HepG2 (cell line): Measurements from ENCODE around the gene CENPB. TPM values are rescaled to one million over a fixed set of nuclear protein-coding genes. Genes with fewer than 3 reads are reported as not detected.

Source experiments
- ATAC-seq: fragments of 200-7000 bp; cut with Tn5 transposase; 3 replicates; pipeline ENCODE4 v1.9.1; 2020; ENCODE audit warnings: mild to moderate bottlenecking, moderate library complexity
- BruUV-seq: library from RNA; stranded (reverse); fragments of 400-500 nt; replicated peaks from 2 replicates; lab custom pipeline; 2021; lab: Mats Ljungman, UMichigan
- CTCF ChIA-PET: fragments of 300-600 bp; formaldehyde crosslinking; extraction: SDS; loops from one replicate; lab custom pipeline; 2021; ENCODE audit warnings: low total read pairs, inconsistent platforms, low intra/inter-chr PET ratio; lab: Yijun Ruan, JAX
- POLR2A ChIA-PET: fragments of 350-600 bp; sonication (Branson Sonifier 250); formaldehyde crosslinking; loops from one replicate; lab custom pipeline; 2020; ENCODE audit warnings: antibody characterized with exemption, inconsistent platforms; lab: Yijun Ruan, JAX
- DNase-seq: peaks from one replicate; pipeline ENCODE4 v3.0.0-alpha.2; 2015; ENCODE audit warnings: low spot score
- FAIRE-seq: peaks from 3 replicates; lab custom pipeline; 2011; peaks lifted over from hg19 to GRCh38; lab: Jason Lieb, UNC
- H2AFZ ChIP-seq: one replicate; pipeline ENCODE4 v1.6.1; 2011; ENCODE audit warnings: low read length, inconsistent platforms
- H3K27ac ChIP-seq: fragments of 300-600 bp; 3 replicates; pipeline ENCODE4 v1.8.0; 2011; ENCODE audit warnings: mixed run types, mild to moderate bottlenecking, mixed read lengths, low read length, inconsistent platforms; ENCODE audit not compliant: insufficient read depth; ENCODE audit errors: extremely low read length
- H3K27me3 ChIP-seq, 2 experiments: fragments of 200-600 bp in 1 of 2; 2 replicates in 1 of 2; 3 replicates in 1 of 2; pipeline versions ENCODE4 v1.6.0 to v1.8.0; 2011; ENCODE audit warnings: low read length in 2 of 2, mild to moderate bottlenecking in 2 of 2, moderate library complexity in 2 of 2, inconsistent platforms in 1 of 2; ENCODE audit not compliant: insufficient read depth in 2 of 2, control insufficient read depth in 1 of 2
- H3K36me3 ChIP-seq, 2 experiments: fragments of 200-600 bp in 1 of 2; replicated peaks in 1 of 2; 2 replicates in 1 of 2; 3 replicates in 1 of 2; pipeline versions ENCODE4 v1.5.1 to v1.8.0; 2011; ENCODE audit warnings: low read length in 2 of 2, inconsistent platforms in 1 of 2; ENCODE audit not compliant: insufficient read depth in 2 of 2, control insufficient read depth in 1 of 2
- H3K4me1 ChIP-seq: 2 replicates; pipeline ENCODE4 v1.5.1; 2012; ENCODE audit warnings: low read length, inconsistent platforms; ENCODE audit not compliant: insufficient read depth
- H3K4me2 ChIP-seq: 2 replicates; pipeline ENCODE4 v1.6.0; 2011; ENCODE audit warnings: low read depth, low read length, inconsistent platforms
- H3K4me3 ChIP-seq, 3 experiments: fragments of 200-600 bp in 1 of 3; sonication (generic), shearing (Covaris generic) in 1 of 3; replicated peaks in 1 of 3; 2 replicates each; pipeline ENCODE4 v1.5.1; 2011 to 2016; ENCODE audit warnings: low read length in 3 of 3, inconsistent platforms in 2 of 3, low read depth in 2 of 3, mild to moderate bottlenecking in 2 of 3, control low read depth in 1 of 3, mixed read lengths in 1 of 3; ENCODE audit not compliant: insufficient read depth in 1 of 3
- H3K79me2 ChIP-seq: one replicate; pipeline ENCODE4 v1.6.1; 2011; ENCODE audit warnings: low read length, inconsistent platforms; ENCODE audit not compliant: insufficient read depth
- H3K9ac ChIP-seq: 2 replicates; pipeline ENCODE4 v1.6.0; 2011; ENCODE audit warnings: mild to moderate bottlenecking, low read depth, low read length, inconsistent platforms; ENCODE audit not compliant: insufficient read depth
- H3K9me3 ChIP-seq: 2 replicates; pipeline ENCODE4 v1.5.1; 2012; ENCODE audit warnings: mild to moderate bottlenecking, low read length
- H4K20me1 ChIP-seq: 2 replicates; pipeline ENCODE4 v1.6.0; 2011; ENCODE audit warnings: inconsistent platforms, mild to moderate bottlenecking, low read length, moderate library complexity; ENCODE audit not compliant: insufficient read depth
- ARID2 ChIP-seq: sonication (generic); formaldehyde crosslinking; IDR thresholded peaks from 2 replicates; pipeline ENCODE4 v1.8.1; 2022; ENCODE audit warnings: mild to moderate bottlenecking, missing genetic modification reagents, borderline replicate concordance
- CHCHD3 ChIP-seq: sonication (generic); formaldehyde crosslinking; IDR thresholded peaks from 2 replicates; pipeline ENCODE4 v1.8.0; 2022; ENCODE audit warnings: mild to moderate bottlenecking, missing genetic modification reagents, moderate library complexity
- DMAP1 ChIP-seq: IDR thresholded peaks from 2 replicates; pipeline ENCODE4 v1.6.1; 2016
- E2F2 ChIP-seq: sonication (generic); formaldehyde crosslinking; IDR thresholded peaks from 2 replicates; pipeline ENCODE4 v1.4.0; 2020; ENCODE audit warnings: missing genetic modification reagents, borderline replicate concordance
- EP300 ChIP-seq, 3 experiments: sonication (generic) in 1 of 3; formaldehyde crosslinking in 1 of 3; IDR thresholded peaks; 2 replicates each; pipeline versions ENCODE4 v1.5.1 to v1.6.1; 2011 to 2020; ENCODE audit warnings: low read depth in 2 of 3, low read length in 2 of 3, borderline replicate concordance in 1 of 3, improper control_type of control experiment in 1 of 3, mild to moderate bottlenecking in 1 of 3, missing genetic modification reagents in 1 of 3, moderate library complexity in 1 of 3
- MAFK ChIP-seq, 2 experiments: IDR thresholded peaks in 1 of 2; conservative IDR thresholded peaks in 1 of 2; 2 replicates each; pipeline ENCODE4 v1.6.1; 2011; ENCODE audit warnings: improper control_type of control experiment in 2 of 2, low read length in 2 of 2
- NFIB ChIP-seq: sonication (generic); formaldehyde crosslinking; IDR thresholded peaks from 2 replicates; pipeline ENCODE4 v1.9.0; 2021; ENCODE audit warnings: missing genetic modification reagents, mild to moderate bottlenecking, borderline replicate concordance
- NONO ChIP-seq, 2 experiments: fragments of 450-650 bp in 1 of 2; sonication (generic) in 1 of 2; formaldehyde crosslinking in 1 of 2; IDR thresholded peaks in 1 of 2; conservative IDR thresholded peaks in 1 of 2; 2 replicates each; pipeline versions ENCODE4 v1.6.1 to v1.8.0; 2017 to 2022; ENCODE audit warnings: mild to moderate bottlenecking in 1 of 2, missing genetic modification reagents in 1 of 2, moderate library complexity in 1 of 2
- ZBTB38 ChIP-seq: sonication (generic); formaldehyde crosslinking; IDR thresholded peaks from 2 replicates; pipeline ENCODE4 v1.5.1; 2020; ENCODE audit warnings: mild to moderate bottlenecking, missing genetic modification reagents
- ZBTB8A ChIP-seq: sonication (generic); formaldehyde crosslinking; IDR thresholded peaks from 2 replicates; pipeline ENCODE4 v1.4.0; 2020; ENCODE audit warnings: mild to moderate bottlenecking, low read depth, missing genetic modification reagents, borderline replicate concordance
- ZFX ChIP-seq: sonication (generic); formaldehyde crosslinking; IDR thresholded peaks from 2 replicates; pipeline ENCODE4 v1.4.0; 2020; ENCODE audit warnings: mild to moderate bottlenecking, low read depth, missing genetic modification reagents, moderate library complexity
- ZMAT3 ChIP-seq: sonication (generic); formaldehyde crosslinking; conservative IDR thresholded peaks from 2 replicates; pipeline ENCODE4 v1.7.0; 2021; ENCODE audit warnings: missing genetic modification reagents
- ZNF138 ChIP-seq: sonication (generic); formaldehyde crosslinking; IDR thresholded peaks from 2 replicates; pipeline ENCODE4 v1.5.0; 2020; ENCODE audit warnings: mild to moderate bottlenecking, low read depth, missing genetic modification reagents
- ZNF33A ChIP-seq: sonication (generic); formaldehyde crosslinking; IDR thresholded peaks from 2 replicates; pipeline ENCODE4 v1.5.1; 2020; ENCODE audit warnings: missing genetic modification reagents, mild to moderate bottlenecking, moderate library complexity, borderline replicate concordance
- ZNF446 ChIP-seq: sonication (generic); formaldehyde crosslinking; IDR thresholded peaks from 2 replicates; pipeline ENCODE4 v1.5.0; 2020; ENCODE audit warnings: mild to moderate bottlenecking, missing genetic modification reagents
- ZNF543 ChIP-seq: sonication (generic); formaldehyde crosslinking; IDR thresholded peaks from 2 replicates; pipeline ENCODE4 v1.4.0; 2020; ENCODE audit warnings: mild to moderate bottlenecking, missing genetic modification reagents
- ZNF558 ChIP-seq: sonication (generic); formaldehyde crosslinking; IDR thresholded peaks from 2 replicates; pipeline ENCODE4 v1.9.0; 2022; ENCODE audit warnings: mild to moderate bottlenecking, missing genetic modification reagents, borderline replicate concordance
- ZNF800 ChIP-seq: sonication (generic); formaldehyde crosslinking; IDR thresholded peaks from 2 replicates; pipeline ENCODE4 v1.4.0; 2020; ENCODE audit warnings: missing genetic modification reagents
- ZZZ3 ChIP-seq: sonication (generic); formaldehyde crosslinking; IDR thresholded peaks from 2 replicates; pipeline ENCODE4 v1.4.0; 2020; ENCODE audit warnings: missing genetic modification reagents, mild to moderate bottlenecking, borderline replicate concordance
- WGBS: methylation state at CpG from one replicate; pipeline ENCODE4 v1.1.6; 2017; ENCODE audit warnings: low lambda C conversion rate; 5-methylcytosine and 5-hydroxymethylcytosine counted together
- in situ Hi-C: cut with HindIII; loops from 2 replicates; pipeline ENCODE4 v1.10.0; 2017; ENCODE audit warnings: low pct_unique_long_range_greater_than_20kb; ENCODE audit not compliant: extremely low pct_ligation_motif_present
- intact Hi-C: fragments of 100-400 bp; cut with micrococcal nuclease; formaldehyde crosslinking; loops from one replicate; pipeline ENCODE4 v1.10.0; 2022; ENCODE audit not compliant: unreplicated experiment
- polyA plus RNA-seq, 8 experiments: library from polyadenylated mRNA; depleted of rRNA in 3 of 8; stranded (reverse) in 7 of 8; unstranded in 1 of 8; fragments of >200 nt; fragmentation: Illumina TruSeq in 4 of 8; extraction: Trizol in 4 of 8; gene quantifications; 2 replicates each; pipeline versions ENCODE4 v1.2.1 to v1.2.3, GENCODE V29; 2011 to 2016; ENCODE audit warnings: low read depth in 4 of 8, missing spikeins in 1 of 8, mixed read lengths in 1 of 8; ENCODE audit not compliant: insufficient read depth in 1 of 8
- total RNA-seq, 5 experiments: library from RNA; depleted of rRNA; stranded (reverse); fragments of >200 nt; fragmentation: Illumina TruSeq; extraction: Trizol; gene quantifications; 2 replicates each; pipeline ENCODE4 v1.2.3, GENCODE V29; 2016; ENCODE audit warnings: low read depth in 1 of 5
- TF ChIP-seq, protein P1 (sequence below): sonication (generic); formaldehyde crosslinking; IDR thresholded peaks from 2 replicates; pipeline ENCODE4 v1.4.0; 2020; ENCODE audit warnings: mild to moderate bottlenecking, missing genetic modification reagents

The CENPB gene
- total and polyA plus RNA-seq, 2 of the 13 experiments (the other 11 are each of a cell fraction or from before 2014, with no cell fraction given): 10.4 to 54.5 TPM

- BruUV-seq: no TSS peak
- H3K4me2 ChIP-seq: peak overlapping the region; percentile 52
- peak overlapping the region; percentile 32; the same call in 1 of the 2 replicates for H3K9ac ChIP-seq
- no peak overlapping the region for H3K27ac ChIP-seq
- POLR2A ChIA-PET: interaction anchor here (0.6 to 2.7 kb wide), 5 partner anchors 9 to 428 kb away, joined by 3 to 13 read pairs (median 6); partner anchors contain the start of genes ADISSP and AP5S1
- DNase-seq: no peak
- ATAC-seq: peak; percentile 41
- H3K27me3 ChIP-seq: peaks cover 5 to 24% of the 10 kb centered on the region in 2 experiments
- H3K9me3 ChIP-seq: no peaks in the 10 kb centered on the region
- peak overlapping the region in 1 of 3 experiments; percentile 39; a peak in 1 of 6 replicates for H3K4me3 ChIP-seq
- H4K20me1 ChIP-seq: no peaks in the 10 kb centered on the region
- CTCF ChIA-PET: no interaction called here
- H3K4me1 ChIP-seq: peaks cover 50% of the 10 kb centered on the region
- H3K36me3 ChIP-seq: no peaks in the 10 kb centered on the region
- intact Hi-C loops (no loop called here), in situ Hi-C loops (no loop called here)
- H2AFZ ChIP-seq: peak overlapping the region; percentile 47
- no peaks in the 10 kb centered on the region for H3K79me2 ChIP-seq
- FAIRE-seq: no peak
- WGBS: 6% methylated on average over 6 of the region's 7 CpGs
- TF ChIP-seq ZMAT3 (CRISPR knock-in tag) (0 out of 2 replicates have a peak, but pooled peaks have one; percentile 16), ZNF543 (CRISPR knock-in tag) (peak; percentile 73; the same call in 1 of the 2 replicates), ZBTB38 (CRISPR knock-in tag) (0 out of 2 replicates have a peak, but pooled peaks have one; percentile 29), ZNF446 (CRISPR knock-in tag) (no peak; the same call in 1 of the 2 replicates), NONO (IDR thresholded peaks at IDR 0.05) (no peak), NONO (CRISPR knock-in tag; conservative IDR thresholded peaks at IDR 0.05) (no peak), NFIB (CRISPR knock-in tag) (no peak), ZBTB8A (peak; percentile 81; the same call in 1 of the 2 replicates), DMAP1 (CRISPR knock-in tag) (no peak), ZFX (CRISPR knock-in tag) (peak; percentile 62), ZNF800 (CRISPR knock-in tag) (no peak), CHCHD3 (CRISPR knock-in tag) (0 out of 2 replicates have a peak, but pooled peaks have one; percentile 35), ZNF558 (CRISPR knock-in tag) (0 out of 2 replicates have a peak, but pooled peaks have one; percentile 42), ARID2 (CRISPR knock-in tag) (no peak), ZNF138 (CRISPR knock-in tag) (0 out of 2 replicates have a peak, but pooled peaks have one; percentile 13), ZNF33A (CRISPR knock-in tag) (no peak), MAFK (conservative IDR thresholded peaks at IDR 0.05 in 1 of 2, IDR thresholded peaks at IDR 0.05 in 1 of 2; ENCODE audit: low read length in 2 of 2) (no peak), ZZZ3 (CRISPR knock-in tag) (no peak), E2F2 (CRISPR knock-in tag) (no peak), EP300 (IDR thresholded peaks at IDR 0.05; ENCODE audit: low read depth in 2 of 2, low read length in 2 of 2) (no peak), EP300 (CRISPR knock-in tag; IDR thresholded peaks at IDR 0.05; ENCODE audit: borderline replicate concordance) (no peak)
- TF ChIP-seq, protein P1, sequence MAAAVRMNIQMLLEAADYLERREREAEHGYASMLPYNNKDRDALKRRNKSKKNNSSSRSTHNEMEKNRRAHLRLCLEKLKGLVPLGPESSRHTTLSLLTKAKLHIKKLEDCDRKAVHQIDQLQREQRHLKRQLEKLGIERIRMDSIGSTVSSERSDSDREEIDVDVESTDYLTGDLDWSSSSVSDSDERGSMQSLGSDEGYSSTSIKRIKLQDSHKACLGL (CRISPR knock-in tag): no peak
These were observed 46.6 kb downstream of the CENPB start for GRCh38 chr20:3739926-3740451.
